ENCODE data around the gene NMT1. TPM values are rescaled to one million over a fixed set of nuclear protein-coding genes. Genes with fewer than 3 reads are reported as not detected.

The NMT1 gene
- total RNA-seq, 1 experiment from 2014 or later, result 103 TPM

- DNase-seq, result no peak
- peak overlapping the region; percentile 93 for H3K4me3 ChIP-seq
- H3K27me3 ChIP-seq, result no peaks in the 10 kb centered on the region
- H3K36me3 ChIP-seq, result peaks cover 18% of the 10 kb centered on the region
- no peaks in the 10 kb centered on the region for H3K9me3 ChIP-seq
Observed at GRCh38 chr17:45146592-45146889, 85.4 kb downstream of the NMT1 start.

GRCh38 chr17:45146890-45147580 is 85.9 kb downstream of the NMT1 start:
- Histone ChIP-seq H3K27me3 (no peaks in the 10 kb centered on the region), H3K36me3 (peaks cover 20% of the 10 kb centered on the region), H3K9me3 (no peaks in the 10 kb centered on the region), H3K4me3 (peak overlapping the region; percentile 93)
- DNase-seq, result no peak

GRCh38 chr17:45147581-45148182 is 86.6 kb downstream of the NMT1 start:
- no peaks in the 10 kb centered on the region for H3K27me3 ChIP-seq
- H3K9me3 ChIP-seq, result no peaks in the 10 kb centered on the region
- DNase-seq, result peak; percentile 86
- peaks cover 20% of the 10 kb centered on the region for H3K36me3 ChIP-seq
- peak overlapping the region; percentile 93 for H3K4me3 ChIP-seq

GRCh38 chr17:45148183-45149036 is 87.3 kb downstream of the NMT1 start, which contains the start of gene HEXIM1:
HEXIM1 (plus strand) TSS chr17:45148475; CDS start chr17:45149191, 716 bp downstream.
- DNase-seq, result peak; percentile 99
- H3K4me3 ChIP-seq, result peak within 1 kb of the TSS; percentile 93
- no peaks in the 10 kb centered on the region for H3K27me3 ChIP-seq
- peaks cover 20% of the 10 kb centered on the region for H3K36me3 ChIP-seq
- H3K9me3 ChIP-seq, result no peaks in the 10 kb centered on the region

- Histone ChIP-seq H3K4me3 (peak overlapping the region; percentile 93), H3K9me3 (no peaks in the 10 kb centered on the region), H3K36me3 (peaks cover 20% of the 10 kb centered on the region), H3K27me3 (no peaks in the 10 kb centered on the region)
- DNase-seq, result peak; percentile 87
Observed at GRCh38 chr17:45149037-45149668, 88.0 kb downstream of the NMT1 start.

- peak; percentile 57 for DNase-seq
- Histone ChIP-seq H3K9me3 (no peaks in the 10 kb centered on the region), H3K4me3 (peak overlapping the region; percentile 93), H3K36me3 (peaks cover 20% of the 10 kb centered on the region), H3K27me3 (no peaks in the 10 kb centered on the region)
Observed at GRCh38 chr17:45149669-45150664, 88.8 kb downstream of the NMT1 start.

GRCh38 chr17:45150911-45151809 is 90.0 kb downstream of the NMT1 start:
- Histone ChIP-seq H3K27me3 (no peaks in the 10 kb centered on the region), H3K4me3 (peak overlapping the region; percentile 93), H3K9me3 (no peaks in the 10 kb centered on the region), H3K36me3 (peaks cover 20% of the 10 kb centered on the region)
- no peak for DNase-seq

- H3K9me3 ChIP-seq, result no peaks in the 10 kb centered on the region
- DNase-seq, result no peak
Observed at GRCh38 chr17:45155029-45155428, 93.9 kb downstream of the NMT1 start.

GRCh38 chr17:45155483-45155882 is 94.4 kb downstream of the NMT1 start:
- no peak for DNase-seq
- Histone ChIP-seq H3K36me3 (peaks cover 27% of the 10 kb centered on the region), H3K9me3 (no peaks in the 10 kb centered on the region), H3K27me3 (no peaks in the 10 kb centered on the region), H3K4me3 (no peak overlapping the region)

More at GRCh38 chr17:45155029-45155428, 93.9 kb downstream of the NMT1 start:
- H3K36me3 ChIP-seq, result peaks cover 27% of the 10 kb centered on the region
- no peaks in the 10 kb centered on the region for H3K27me3 ChIP-seq
- no peak overlapping the region for H3K4me3 ChIP-seq

GRCh38 chr17:45156242-45156641 is 95.1 kb downstream of the NMT1 start:
- Histone ChIP-seq H3K4me3 (no peak overlapping the region), H3K9me3 (no peaks in the 10 kb centered on the region), H3K27me3 (no peaks in the 10 kb centered on the region), H3K36me3 (peaks cover 23% of the 10 kb centered on the region)
- DNase-seq, result no peak

Other genes starting within 250 kb of the NMT1 start
- 15.4 and 60.0 TPM in 2 replicates for gene GJC1, start 231.0 kb upstream of the NMT1 start, total RNA-seq (2014; rRNA removed; shearing (Covaris generic); ENCODE audit: low replicate concordance)
- not detected in 2 replicates for gene HIGD1B, start 213.4 kb upstream of the NMT1 start, total RNA-seq (2014; rRNA removed; shearing (Covaris generic); ENCODE audit: low replicate concordance)
- gene EFTUD2, start 161.9 kb upstream of the NMT1 start, total RNA-seq (2014; rRNA removed; shearing (Covaris generic); ENCODE audit: low replicate concordance), result 156 and 179 TPM in 2 replicates
- 5.0 TPM in 1 of 2 replicates, not detected in the other for gene GFAP, start 145.8 kb upstream of the NMT1 start, total RNA-seq (2014; rRNA removed; shearing (Covaris generic); ENCODE audit: low replicate concordance)
- gene KIF18B, start 113.5 kb upstream of the NMT1 start, total RNA-seq (2014; rRNA removed; shearing (Covaris generic); ENCODE audit: low replicate concordance), result 10.9 and 21.6 TPM in 2 replicates
- 6.1 and 7.9 TPM in 2 replicates for gene C1QL1, start 93.0 kb upstream of the NMT1 start, total RNA-seq (2014; rRNA removed; shearing (Covaris generic); ENCODE audit: low replicate concordance)
- 20.7 and 24.1 TPM in 2 replicates for gene DCAKD, start 9.7 kb upstream of the NMT1 start, total RNA-seq (2014; rRNA removed; shearing (Covaris generic); ENCODE audit: low replicate concordance)
- gene PLCD3, start 71.2 kb downstream of the NMT1 start, total RNA-seq (2014; rRNA removed; shearing (Covaris generic); ENCODE audit: low replicate concordance), result 9.4 and 13.3 TPM in 2 replicates
- gene ACBD4, start 74.4 kb downstream of the NMT1 start, total RNA-seq (2014; rRNA removed; shearing (Covaris generic); ENCODE audit: low replicate concordance), result 2.7 and 5.0 TPM in 2 replicates
- 20.3 and 20.8 TPM in 2 replicates for gene HEXIM1, start 87.2 kb downstream of the NMT1 start, total RNA-seq (2014; rRNA removed; shearing (Covaris generic); ENCODE audit: low replicate concordance)
- gene HEXIM2, start 100.6 kb downstream of the NMT1 start, total RNA-seq (2014; rRNA removed; shearing (Covaris generic); ENCODE audit: low replicate concordance), result 20.6 and 34.3 TPM in 2 replicates
- gene FMNL1, start 160.6 kb downstream of the NMT1 start, total RNA-seq (2014; rRNA removed; shearing (Covaris generic); ENCODE audit: low replicate concordance), result 4.3 and 9.0 TPM in 2 replicates
- not detected in 2 replicates for gene SPATA32, start 200.8 kb downstream of the NMT1 start, total RNA-seq (2014; rRNA removed; shearing (Covaris generic); ENCODE audit: low replicate concordance)

All from MG63 (cell line).